Subcutaneous adipose tissue (tissue), 4 donors: ENCODE results near the gene RHEBL1. TPM values are rescaled to one million over a fixed set of nuclear protein-coding genes. Genes with fewer than 3 reads are reported as not detected.

Source experiments
- total RNA-seq, 4 donors: library from RNA; depleted of rRNA; stranded (reverse); fragments of >200 nt; gene quantifications; one replicate each; pipeline ENCODE4 v1.1.0, GENCODE V29; 2016
- TF ChIP-seq, protein P1 (sequence below): fragments of 450-650 bp; IDR thresholded peaks from one replicate; pipeline ENCODE4 v1.5.1; 2016; ENCODE audit warnings: low read depth, mild to moderate bottlenecking, control low read depth, antibody characterized with exemption, moderate library complexity

The RHEBL1 gene
- total RNA-seq, 4 donors from 2014 or later, result 0.51 to 0.88 (median 0.61) TPM

- TF ChIP-seq, protein P1, sequence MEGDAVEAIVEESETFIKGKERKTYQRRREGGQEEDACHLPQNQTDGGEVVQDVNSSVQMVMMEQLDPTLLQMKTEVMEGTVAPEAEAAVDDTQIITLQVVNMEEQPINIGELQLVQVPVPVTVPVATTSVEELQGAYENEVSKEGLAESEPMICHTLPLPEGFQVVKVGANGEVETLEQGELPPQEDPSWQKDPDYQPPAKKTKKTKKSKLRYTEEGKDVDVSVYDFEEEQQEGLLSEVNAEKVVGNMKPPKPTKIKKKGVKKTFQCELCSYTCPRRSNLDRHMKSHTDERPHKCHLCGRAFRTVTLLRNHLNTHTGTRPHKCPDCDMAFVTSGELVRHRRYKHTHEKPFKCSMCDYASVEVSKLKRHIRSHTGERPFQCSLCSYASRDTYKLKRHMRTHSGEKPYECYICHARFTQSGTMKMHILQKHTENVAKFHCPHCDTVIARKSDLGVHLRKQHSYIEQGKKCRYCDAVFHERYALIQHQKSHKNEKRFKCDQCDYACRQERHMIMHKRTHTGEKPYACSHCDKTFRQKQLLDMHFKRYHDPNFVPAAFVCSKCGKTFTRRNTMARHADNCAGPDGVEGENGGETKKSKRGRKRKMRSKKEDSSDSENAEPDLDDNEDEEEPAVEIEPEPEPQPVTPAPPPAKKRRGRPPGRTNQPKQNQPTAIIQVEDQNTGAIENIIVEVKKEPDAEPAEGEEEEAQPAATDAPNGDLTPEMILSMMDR, result no peak
These were observed 50.1 kb downstream of the RHEBL1 start for GRCh38 chr12:49019443-49020324.

- TF ChIP-seq, protein P1, result no peak
These were observed 50.7 kb downstream of the RHEBL1 start for GRCh38 chr12:49019120-49019430.

- TF ChIP-seq, protein P1, result no peak
These were observed 51.3 kb downstream of the RHEBL1 start, which contains the start of gene PRKAG1 for GRCh38 chr12:49018261-49019119. Gene PRKAG1 (minus strand): TSS chr12:49018776. CDS start chr12:49018740, 36 bp downstream.

GRCh38 chr12:49017891-49018260 lies 51.9 kb downstream of the RHEBL1 start:
- TF ChIP-seq, protein P1, result no peak

DNA sequence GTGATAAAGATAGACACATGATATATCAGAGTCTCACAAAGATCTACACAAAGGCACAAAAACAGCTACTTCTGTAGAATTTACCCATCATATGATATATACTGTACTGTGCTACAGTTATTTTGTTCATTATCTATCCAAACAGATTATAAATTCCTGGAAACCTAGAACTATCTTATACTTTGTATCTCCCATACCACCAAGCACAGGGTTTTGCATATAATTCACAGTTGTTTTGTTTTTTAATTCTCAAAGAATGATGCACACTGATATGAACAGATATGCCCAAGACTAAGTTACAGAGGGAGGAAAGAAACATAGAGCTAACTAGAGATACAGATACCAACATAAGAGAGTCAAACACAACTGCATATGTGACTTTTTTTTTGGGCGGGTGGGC lies 54.6 kb downstream of the RHEBL1 start:
- TF ChIP-seq, protein P1, result no peak

Other genes with a start within 250 kb of the RHEBL1 start
- gene DDX23, start 217.8 kb downstream of the RHEBL1 start, total RNA-seq, result 10 to 100 TPM; 37.0 to 65.7 (median 52.6) TPM
- 1 to 10 TPM in 1 of 4 donors, under 1 TPM in 2, not detected in 1; 0.17 to 2.6 (median 0.98) TPM for gene RND1, start 204.1 kb downstream of the RHEBL1 start, total RNA-seq
- gene FKBP11, start 144.5 kb downstream of the RHEBL1 start, total RNA-seq, result 1 to 10 TPM; 3.0 to 6.8 (median 5.3) TPM
- gene ARF3, start 112.5 kb downstream of the RHEBL1 start, total RNA-seq, result 10 to 100 TPM; 39.9 to 58.4 (median 48.5) TPM
- 1 to 10 TPM in 1 of 4 donors, not detected in 3; 1.3 TPM for gene WNT10B, start 98.2 kb downstream of the RHEBL1 start, total RNA-seq
- gene WNT1, start 91.7 kb downstream of the RHEBL1 start, total RNA-seq, result not detected
- gene DDN, start 70.6 kb downstream of the RHEBL1 start, total RNA-seq, result not detected
- gene PRKAG1, start 51.2 kb downstream of the RHEBL1 start, total RNA-seq, result 10 to 100 TPM; 57.7 to 67.4 (median 59.7) TPM
- 10 to 100 TPM; 27.6 to 92.1 (median 42.9) TPM for gene KMT2D, start 9.2 kb downstream of the RHEBL1 start, total RNA-seq
- gene DHH, start 24.8 kb upstream of the RHEBL1 start, total RNA-seq, result 1 to 10 TPM in 1 of 4 donors, under 1 TPM in 3; 0.34 to 1.9 (median 0.46) TPM
- gene LMBR1L, start 40.9 kb upstream of the RHEBL1 start, total RNA-seq, result 10 to 100 TPM; 25.6 to 94.2 (median 54.5) TPM
- gene TUBA1B, start 61.4 kb upstream of the RHEBL1 start, total RNA-seq, result 100 to 1,000 TPM; 246 to 719 (median 447) TPM
- gene TUBA1A, start 119.1 kb upstream of the RHEBL1 start, total RNA-seq, result 100 to 1,000 TPM in 3 of 4 donors, 10 to 100 TPM in 1; 51.6 to 213 (median 132) TPM
- gene TUBA1C, start 195.1 kb upstream of the RHEBL1 start, total RNA-seq, result 100 to 1,000 TPM in 2 of 4 donors, 10 to 100 TPM in 2; 65.9 to 177 (median 107) TPM
- under 1 TPM in 2 of 4 donors, not detected in 2; 0.19 to 0.88 TPM for gene PRPH, start 225.2 kb upstream of the RHEBL1 start, total RNA-seq